IPS DF 4.7 (cell line): ENCODE results near the gene BIRC5.
"Not testable (repeated sequence)": the region's sequence is repeated elsewhere in the genome, so short reads cannot be mapped to it uniquely, and the experiment has no call there.

Experiments used
- DNase-seq: peaks from one replicate; pipeline ENCODE4 v3.0.0-alpha.2; 2013; ENCODE audit warnings: low spot score; ENCODE audit errors: extremely low read depth

The BIRC5 gene

DNA sequence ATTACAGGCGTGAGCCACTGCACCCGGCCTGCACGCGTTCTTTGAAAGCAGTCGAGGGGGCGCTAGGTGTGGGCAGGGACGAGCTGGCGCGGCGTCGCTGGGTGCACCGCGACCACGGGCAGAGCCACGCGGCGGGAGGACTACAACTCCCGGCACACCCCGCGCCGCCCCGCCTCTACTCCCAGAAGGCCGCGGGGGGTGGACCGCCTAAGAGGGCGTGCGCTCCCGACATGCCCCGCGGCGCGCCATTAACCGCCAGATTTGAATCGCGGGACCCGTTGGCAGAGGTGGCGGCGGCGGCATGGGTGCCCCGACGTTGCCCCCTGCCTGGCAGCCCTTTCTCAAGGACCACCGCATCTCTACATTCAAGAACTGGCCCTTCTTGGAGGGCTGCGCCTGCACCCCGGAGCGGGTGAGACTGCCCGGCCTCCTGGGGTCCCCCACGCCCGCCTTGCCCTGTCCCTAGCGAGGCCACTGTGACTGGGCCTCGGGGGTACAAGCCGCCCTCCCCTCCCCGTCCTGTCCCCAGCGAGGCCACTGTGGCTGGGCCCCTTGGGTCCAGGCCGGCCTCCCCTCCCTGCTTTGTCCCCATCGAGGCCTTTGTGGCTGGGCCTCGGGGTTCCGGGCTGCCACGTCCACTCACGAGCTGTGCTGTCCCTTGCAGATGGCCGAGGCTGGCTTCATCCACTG, at the start of gene BIRC5:
Gene BIRC5 (plus strand): TSS at position 238 of the 690 bp plus-strand sequence. CDS start 64 bp downstream, at position 302.
- DNase-seq, result no peak

DNA sequence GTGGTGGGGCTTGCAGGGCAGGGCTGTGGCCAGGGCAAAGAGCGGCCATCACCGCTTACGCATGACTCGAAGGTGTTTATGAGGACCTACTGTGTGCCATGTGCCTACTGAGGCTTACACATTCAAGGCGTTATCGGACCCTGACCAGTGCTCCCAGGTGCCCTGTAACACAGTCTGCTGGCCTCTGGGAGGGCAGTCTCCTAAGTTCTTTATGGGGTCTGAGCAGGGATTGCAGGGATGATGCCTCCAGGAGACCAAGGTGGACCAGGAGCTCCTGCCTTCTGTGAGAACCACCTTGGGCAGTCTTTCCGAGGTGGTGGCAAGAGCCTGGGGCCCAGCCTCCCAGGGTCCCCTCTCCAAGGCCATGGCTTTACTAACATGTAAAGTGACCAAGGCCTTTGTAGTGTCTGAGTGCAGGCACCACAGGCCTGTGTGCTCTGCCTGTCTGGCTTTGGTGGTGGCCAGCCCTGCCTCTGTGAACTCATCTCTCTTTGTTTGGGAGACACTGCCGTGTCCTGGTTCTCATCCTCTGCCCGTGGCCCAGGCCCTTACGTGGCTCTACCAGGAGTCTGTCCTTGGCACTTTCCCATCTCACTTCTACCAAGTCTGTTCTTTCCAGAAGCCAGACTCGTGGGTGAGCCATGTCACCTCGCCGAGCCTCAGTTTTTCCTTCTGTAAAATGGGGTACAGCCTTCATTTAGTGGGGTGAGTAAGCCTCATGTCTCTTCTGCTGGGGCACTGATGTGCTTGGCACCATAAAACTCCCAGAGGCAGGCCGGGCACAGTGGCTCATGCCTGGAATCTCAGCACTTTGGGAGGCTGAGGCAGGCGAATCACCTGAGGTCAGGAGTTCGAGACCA, 49.1 kb upstream of the BIRC5 start:
- DNase-seq, result no peak

DNA sequence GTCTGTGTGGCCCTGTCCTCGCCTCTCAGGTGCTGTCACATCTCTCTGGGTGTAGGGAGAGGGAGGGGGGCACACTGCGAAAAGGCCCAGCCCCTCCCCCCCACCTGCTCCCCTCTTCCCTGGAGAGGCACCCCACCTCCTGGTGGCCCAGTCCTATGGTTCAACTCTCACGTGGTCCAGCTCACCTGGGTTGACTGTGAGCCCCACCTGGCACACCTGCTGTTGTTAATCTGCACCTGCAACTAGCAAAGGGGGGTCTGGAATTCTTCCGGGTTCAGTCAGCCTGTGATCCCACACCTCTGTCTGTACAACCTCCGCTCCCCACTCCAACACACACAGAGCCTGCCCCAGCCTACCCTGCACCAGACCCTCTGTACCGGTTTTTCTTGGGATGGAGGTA, 47.6 kb upstream of the BIRC5 start:
- DNase-seq, result no peak

DNA sequence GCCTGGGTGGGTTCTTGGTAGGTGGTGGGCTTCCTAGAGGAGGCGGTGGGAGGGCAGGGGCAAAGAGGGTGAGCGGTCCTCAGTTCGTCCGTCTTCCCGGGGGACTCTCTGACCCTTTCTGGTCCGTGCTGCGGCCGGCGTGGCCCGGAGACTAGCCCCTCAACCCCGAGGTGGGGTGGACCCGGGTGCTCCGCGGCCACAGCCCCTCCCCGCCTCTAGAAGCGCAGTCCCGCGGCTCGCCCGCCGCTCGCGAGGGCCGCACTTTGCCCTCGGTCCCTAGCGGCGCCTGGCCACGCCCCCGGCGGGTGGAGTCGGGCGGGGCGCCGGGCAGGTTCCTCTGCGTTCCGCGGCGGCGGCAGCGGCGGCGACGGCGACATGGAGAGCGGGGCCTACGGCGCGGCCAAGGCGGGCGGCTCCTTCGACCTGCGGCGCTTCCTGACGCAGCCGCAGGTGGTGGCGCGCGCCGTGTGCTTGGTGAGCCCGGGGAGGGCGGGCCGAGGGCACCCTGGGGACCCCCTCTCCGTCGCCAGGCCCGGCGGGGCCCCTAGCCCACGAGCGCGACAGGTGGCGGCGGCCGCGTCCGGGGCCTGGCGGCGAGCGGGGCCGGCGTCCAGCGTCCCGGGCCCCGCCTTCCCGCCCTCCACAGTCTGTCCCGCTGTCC, 45.7 kb upstream of the BIRC5 start, which contains the start of gene SYNGR2:
Gene SYNGR2 (plus strand): TSS at position 340 of the 661 bp plus-strand sequence. CDS start 36 bp downstream, at position 376.
- DNase-seq, result no peak

DNA sequence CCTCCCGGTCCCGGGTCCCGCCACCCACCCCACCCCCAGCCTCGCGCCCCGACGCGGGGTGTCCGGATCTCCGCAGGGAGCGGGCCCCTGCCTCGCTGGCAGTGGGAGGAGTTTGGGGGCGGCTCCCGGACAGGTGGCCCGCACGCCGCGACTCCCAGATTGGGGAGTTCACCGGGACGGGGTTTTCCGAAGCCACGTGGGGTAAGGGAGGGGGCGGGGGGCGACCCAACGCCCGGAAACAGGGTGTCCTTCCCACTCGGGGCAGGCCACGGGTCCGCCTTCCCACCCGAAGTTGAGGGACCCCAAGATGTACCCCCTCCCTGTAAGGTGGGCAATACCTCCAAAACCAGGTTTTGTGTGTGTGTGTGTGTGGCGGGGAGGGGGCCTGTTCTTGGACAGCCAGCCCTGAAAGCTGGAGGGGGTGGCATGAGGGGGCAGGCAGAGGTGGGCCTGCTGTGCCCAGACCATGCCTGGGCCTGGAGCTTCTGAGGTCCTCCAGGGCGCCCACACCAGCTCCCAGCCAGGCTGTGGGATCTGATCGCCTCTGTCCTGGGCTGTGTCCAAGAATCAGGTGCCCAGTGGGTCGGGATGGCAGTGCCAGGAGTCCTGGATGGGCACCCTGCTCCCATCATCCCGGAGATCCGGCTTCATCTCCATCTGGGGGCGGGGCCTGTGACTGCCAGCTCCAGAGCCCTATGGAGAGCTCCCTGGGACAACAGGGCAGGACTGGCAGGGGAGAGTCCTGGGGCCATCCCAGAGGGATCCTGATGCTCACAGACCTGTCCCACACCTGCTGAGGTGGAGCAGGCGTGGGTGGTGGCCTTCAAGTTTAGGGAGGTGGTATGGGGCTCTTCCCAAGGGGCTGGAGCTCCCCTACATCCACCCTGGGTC, 44.9 kb upstream of the BIRC5 start:
- no peak for DNase-seq

DNA sequence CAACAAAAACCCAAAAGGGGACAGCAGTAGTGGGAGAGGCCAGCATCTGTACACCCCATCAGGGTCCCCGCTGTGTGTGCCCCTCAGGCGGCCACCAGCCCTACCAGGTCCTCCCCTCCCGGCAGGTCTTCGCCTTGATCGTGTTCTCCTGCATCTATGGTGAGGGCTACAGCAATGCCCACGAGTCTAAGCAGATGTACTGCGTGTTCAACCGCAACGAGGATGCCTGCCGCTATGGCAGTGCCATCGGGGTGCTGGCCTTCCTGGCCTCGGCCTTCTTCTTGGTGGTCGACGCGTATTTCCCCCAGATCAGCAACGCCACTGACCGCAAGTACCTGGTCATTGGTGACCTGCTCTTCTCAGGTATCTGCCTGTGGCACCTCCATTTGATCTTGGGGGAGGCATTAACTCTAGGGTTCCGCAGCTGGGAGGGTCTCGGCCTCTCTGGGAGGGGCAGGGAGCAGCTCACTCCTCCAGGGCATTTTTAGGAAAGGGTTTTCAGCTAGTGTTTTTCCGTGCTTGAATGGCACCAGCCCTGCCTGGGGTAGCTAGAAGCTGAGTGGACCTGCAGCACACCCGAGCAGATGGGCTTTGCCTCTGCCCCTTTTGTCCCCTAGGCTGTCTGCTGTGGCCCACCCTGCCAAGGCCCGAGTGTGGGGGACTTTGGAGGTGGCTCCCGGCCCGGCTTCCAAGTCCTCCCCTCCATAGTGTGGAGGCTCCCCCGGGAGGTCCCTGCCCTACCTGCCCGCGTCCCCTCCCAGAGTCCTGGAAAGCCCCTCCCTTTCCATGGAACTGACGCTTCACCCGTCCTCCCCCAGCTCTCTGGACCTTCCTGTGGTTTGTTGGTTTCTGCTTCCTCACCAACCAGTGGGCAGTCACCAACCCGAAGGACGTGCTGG, 43.1 kb upstream of the BIRC5 start:
- DNase-seq, result no peak

DNA sequence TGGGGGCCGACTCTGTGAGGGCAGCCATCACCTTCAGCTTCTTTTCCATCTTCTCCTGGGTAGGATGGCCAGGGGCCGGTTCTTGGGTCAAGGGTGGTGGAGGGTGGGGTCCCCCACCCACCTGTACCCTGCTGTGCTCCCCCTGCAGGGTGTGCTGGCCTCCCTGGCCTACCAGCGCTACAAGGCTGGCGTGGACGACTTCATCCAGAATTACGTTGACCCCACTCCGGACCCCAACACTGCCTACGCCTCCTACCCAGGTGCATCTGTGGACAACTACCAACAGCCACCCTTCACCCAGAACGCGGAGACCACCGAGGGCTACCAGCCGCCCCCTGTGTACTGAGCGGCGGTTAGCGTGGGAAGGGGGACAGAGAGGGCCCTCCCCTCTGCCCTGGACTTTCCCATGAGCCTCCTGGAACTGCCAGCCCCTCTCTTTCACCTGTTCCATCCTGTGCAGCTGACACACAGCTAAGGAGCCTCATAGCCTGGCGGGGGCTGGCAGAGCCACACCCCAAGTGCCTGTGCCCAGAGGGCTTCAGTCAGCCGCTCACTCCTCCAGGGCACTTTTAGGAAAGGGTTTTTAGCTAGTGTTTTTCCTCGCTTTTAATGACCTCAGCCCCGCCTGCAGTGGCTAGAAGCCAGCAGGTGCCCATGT, 42.3 kb upstream of the BIRC5 start:
- not testable (repeated sequence) for DNase-seq

DNA sequence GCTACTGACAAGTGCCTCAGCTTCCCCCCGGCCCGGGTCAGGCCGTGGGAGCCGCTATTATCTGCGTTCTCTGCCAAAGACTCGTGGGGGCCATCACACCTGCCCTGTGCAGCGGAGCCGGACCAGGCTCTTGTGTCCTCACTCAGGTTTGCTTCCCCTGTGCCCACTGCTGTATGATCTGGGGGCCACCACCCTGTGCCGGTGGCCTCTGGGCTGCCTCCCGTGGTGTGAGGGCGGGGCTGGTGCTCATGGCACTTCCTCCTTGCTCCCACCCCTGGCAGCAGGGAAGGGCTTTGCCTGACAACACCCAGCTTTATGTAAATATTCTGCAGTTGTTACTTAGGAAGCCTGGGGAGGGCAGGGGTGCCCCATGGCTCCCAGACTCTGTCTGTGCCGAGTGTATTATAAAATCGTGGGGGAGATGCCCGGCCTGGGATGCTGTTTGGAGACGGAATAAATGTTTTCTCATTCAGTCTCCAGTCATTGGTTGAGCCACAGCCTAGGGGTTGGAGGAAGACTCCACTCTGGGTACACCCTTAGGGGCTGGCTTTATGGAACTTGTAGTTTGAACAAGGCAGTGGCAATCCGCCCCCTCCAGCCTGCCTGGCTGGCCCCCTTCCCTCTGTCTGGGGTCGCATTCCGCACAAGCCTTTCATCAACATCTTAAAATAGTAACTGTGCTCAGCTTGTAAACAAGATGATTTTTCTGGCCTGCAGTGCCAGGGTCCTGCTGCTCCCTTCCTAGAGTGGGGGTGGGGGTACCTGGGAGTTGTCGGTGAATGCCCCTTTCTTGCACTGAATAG, 41.6 kb upstream of the BIRC5 start:
- no peak for DNase-seq

DNA sequence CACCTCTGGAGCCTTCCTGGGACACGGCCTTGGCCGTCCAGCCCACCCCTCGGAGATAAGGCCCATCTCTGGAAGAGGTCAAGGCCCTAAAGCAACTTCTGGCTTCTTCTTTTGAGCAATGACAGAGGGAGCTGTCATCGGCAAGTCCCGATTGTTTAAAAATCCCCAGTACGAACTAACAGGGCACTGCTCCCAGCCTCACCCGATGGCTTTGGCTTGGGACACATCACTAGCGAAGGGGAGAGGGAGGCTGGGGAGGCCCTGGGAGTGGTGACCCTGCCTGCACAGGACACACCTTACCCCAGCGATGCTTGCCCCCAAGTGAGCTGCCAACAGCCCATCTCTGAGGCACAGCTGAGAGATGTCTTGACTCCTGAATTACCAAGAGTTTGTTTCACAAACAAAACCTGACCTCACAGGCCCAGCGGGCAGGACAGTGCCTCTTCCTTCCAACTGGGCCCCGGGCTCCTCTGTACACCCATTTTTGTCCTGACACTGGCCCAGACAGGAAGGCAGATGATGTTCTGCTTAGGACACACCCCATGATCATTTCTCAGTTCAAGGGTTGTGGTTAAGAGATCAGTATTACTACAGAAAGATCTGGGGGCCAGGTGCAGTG, 40.8 kb upstream of the BIRC5 start:
- no peak for DNase-seq

DNA sequence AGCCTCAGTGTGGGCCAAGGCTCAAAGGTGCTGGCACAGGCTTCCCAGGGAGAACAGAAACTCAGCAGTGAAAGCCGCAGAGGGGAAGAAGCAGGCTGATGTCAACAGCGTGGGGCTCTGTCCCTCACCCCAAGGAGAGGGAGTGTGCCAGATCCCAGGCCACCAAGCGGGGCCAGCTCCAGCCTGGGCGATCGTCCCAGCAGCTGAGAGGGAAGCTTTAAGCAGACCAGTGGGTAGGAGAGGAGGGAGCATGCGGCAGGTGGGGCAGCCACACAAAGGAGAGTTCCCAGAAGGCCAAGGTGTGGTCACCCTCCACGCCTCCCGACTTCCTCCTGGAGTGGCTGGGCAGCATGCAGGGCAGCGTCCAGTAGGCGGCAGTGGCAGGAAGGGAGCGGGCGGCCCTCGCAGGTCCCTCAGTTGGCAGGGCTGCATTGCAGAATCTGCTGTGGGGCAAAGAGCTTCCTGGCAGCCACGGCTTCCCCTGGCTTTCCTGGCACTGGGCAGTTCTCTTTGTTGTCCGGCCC, 39.6 kb upstream of the BIRC5 start:
- no peak for DNase-seq

DNA sequence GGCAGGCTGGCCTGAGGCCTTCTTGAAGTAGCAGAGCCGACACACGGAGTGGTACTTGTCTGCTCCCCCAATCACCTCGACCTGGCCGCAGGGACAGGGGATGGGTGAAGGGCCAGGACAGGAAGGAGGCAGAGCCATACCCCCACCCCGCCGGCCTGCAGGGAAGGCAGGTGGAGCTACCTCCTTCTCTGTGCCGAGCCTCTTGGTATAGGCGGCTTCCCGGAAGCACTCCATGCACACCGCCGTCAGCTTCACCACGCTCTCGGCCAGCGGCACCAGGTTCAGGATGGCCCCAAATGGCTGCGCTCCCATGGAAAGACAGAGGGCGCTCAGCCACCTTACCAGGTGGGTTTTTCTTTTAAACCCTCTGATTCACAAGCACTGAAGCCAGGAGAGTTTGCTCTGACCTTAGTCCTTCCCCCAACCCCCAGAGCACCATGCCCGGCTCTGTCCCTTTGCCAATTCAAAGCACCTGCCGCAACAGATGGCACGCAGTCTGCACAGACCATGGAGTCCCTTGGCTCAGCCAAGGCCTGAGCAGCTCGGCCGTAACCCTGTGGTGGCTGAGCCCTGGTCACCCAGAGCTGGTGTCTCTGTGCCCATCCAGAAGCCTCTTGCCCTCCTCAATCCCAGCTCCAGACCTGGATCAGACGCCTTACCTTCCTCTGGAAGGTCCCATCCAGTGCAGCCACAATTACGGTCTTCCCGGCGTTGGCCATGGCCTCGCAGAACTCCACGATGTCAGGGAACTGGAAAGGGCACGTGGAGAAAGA, 39.0 kb upstream of the BIRC5 start:
- DNase-seq, result no peak

DNA sequence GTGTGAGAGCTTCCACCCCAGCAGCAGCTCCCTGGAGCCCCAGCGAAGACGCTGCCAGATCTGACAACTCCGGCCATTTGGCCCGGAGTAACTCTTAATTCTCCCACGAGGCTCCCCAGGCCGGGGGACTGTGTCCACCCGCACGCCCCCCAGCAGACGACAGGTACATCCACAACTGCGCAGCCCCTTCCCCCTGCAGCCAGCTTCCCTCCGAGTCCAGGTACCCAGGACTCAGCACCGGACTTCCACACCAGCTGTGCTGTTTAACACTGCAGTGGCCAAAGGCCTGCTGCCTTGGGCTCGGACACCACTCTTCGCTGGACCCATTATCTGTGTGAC, 38.4 kb upstream of the BIRC5 start:
- DNase-seq, result no peak

DNA sequence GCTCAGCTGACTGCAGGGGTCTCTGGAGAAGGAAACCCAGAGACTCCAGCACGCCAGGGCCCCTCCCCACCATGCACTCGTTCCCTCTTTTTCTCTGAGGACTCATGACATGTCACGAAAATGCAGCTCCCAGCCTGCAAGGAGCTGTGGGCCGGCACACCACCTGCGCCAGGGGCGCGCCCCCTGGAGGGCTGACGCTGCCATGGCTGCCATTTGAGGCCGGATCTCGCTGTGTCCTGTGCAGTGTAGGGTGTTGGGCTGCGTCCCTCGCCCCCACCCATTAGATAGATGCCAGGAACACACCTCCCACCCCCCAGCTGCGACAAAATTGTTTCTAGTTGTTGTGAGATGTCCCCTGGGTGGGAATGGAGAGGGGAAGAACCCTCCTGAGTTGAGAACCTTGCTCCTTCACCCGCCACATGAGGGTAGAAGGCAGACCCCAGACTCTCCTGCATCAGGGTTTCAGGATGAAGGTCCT, 37.5 kb upstream of the BIRC5 start:
- no peak for DNase-seq

DNA sequence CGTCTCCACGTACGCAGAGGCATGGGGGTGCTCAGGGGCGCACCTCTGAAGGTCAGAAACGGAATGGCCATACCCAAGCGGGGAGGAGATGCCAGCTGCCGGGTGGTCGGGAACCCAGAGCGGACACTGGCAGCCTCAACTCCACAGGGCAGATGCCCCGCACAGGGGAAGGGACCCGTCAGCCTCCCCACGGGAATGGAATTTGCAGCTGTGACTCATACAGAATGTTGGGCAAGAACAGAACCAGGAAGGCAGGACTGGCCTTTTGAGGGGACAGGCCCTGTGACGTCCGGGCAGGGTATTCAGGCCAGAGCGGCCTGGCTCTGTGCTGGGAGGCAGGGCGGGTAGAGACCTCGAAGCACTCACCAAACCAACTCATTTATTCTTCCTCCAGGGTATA, 34.7 kb upstream of the BIRC5 start:
- DNase-seq, result no peak

DNA sequence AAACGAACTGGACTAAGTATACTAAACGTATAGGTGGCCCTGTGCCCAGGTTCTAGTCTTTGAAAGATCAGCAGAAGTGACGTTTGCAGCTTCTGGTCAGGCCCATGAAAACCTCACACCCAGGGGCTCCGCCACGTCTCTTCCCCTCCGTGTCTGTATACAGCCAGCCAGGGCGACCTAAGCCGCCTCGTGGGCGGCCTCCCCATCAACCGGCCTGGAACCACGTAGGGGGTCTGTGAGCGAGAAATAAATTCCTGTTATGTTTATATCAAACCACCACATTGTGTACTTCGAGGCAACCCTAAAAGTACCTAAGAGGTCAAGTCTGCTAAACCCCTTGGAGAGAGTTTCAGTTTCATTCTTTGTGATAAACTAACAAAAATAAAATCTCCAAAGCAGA, 34.0 kb upstream of the BIRC5 start:
- no peak for DNase-seq

DNA sequence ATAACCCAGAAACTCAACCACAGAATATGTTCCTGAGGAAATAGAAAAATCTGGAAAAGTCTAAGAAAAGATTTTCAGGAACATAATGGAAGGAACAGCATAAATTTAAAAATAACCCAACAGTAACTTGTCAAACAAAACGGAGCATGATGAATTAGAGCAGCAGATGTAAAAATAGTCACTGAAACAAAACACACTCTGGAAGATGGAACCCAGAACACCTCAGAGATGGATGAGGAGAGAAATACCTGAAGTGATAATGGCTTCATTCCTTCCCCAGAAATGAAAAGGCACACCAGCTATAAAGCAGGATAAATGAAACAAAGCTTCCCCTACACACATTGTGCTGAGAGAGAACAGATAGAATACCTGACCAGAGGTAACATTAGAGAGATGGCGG, 33.5 kb upstream of the BIRC5 start:
- DNase-seq, result no peak

DNA sequence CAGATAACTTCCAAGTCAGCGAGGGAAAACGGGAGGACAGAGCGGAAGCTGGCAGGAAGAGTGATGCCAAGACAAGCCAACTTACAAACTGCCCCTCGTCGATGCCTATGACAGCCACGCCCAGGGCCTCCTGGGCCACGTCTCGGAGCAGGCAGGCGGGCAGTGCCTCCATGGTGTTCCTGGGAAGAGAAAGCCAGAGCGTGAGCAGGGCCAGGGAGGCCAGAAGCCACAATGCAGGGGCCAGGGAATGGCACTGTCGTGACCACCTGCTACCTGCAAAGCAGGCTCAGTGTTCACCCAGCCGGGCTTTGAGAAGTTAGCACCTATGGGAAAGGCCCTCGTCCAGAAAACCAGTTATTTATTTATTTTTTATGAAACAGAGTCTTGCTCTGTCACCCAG, 31.5 kb upstream of the BIRC5 start:
- no peak for DNase-seq
